Breast epithelium (tissue), 4 donors: ENCODE results near the gene ALX1. TPM values are rescaled to one million over a fixed set of nuclear protein-coding genes. Genes with fewer than 3 reads are reported as not detected.

ENCODE experiments used
- DNase-seq, 2 donors: peaks; one replicate each; pipeline ENCODE4 v3.0.0-alpha.2; 2019; ENCODE audit warnings: low spot score in 2 of 2
- H3K27ac ChIP-seq, 2 donors: fragments of 200-600 bp; sonication (generic) in 1 of 2; one replicate each; pipeline ENCODE4 v1.5.1; 2016 to 2019; ENCODE audit warnings: mild to moderate bottlenecking in 1 of 2
- H3K27me3 ChIP-seq, 2 donors: fragments of 200-600 bp; sonication (generic) in 1 of 2; one replicate each; pipeline versions ENCODE4 v1.5.1 to v1.6.0; 2017 to 2019; ENCODE audit warnings: control low read depth in 1 of 2, mild to moderate bottlenecking in 1 of 2
- H3K36me3 ChIP-seq: fragments of 200-600 bp; one replicate; pipeline ENCODE4 v1.5.1; 2019
- H3K4me1 ChIP-seq, 2 donors: fragments of 200-600 bp; sonication (generic); one replicate each; pipeline ENCODE4 v1.5.1; 2016 to 2019; ENCODE audit warnings: control low read depth in 1 of 2
- H3K4me3 ChIP-seq, 3 donors: fragments of 200-600 bp; sonication (generic); 1 replicate in 2 of 3; 2 replicates in 1 of 3; pipeline ENCODE4 v1.5.1; 2016 to 2019; ENCODE audit warnings: mild to moderate bottlenecking in 3 of 3, moderate library complexity in 2 of 3
- H3K9me3 ChIP-seq, 2 donors: fragments of 200-600 bp; sonication (generic) in 1 of 2; one replicate each; pipeline ENCODE4 v1.5.1; 2016 to 2019; ENCODE audit warnings: control low read depth in 1 of 2
- CTCF ChIP-seq, 3 donors: fragments of 450-650 bp; IDR thresholded peaks; one replicate each; pipeline ENCODE4 v1.5.1; 2016 to 2017; ENCODE audit warnings: antibody characterized with exemption in 3 of 3, mild to moderate bottlenecking in 3 of 3, moderate library complexity in 3 of 3
- POLR2A ChIP-seq: fragments of 450-650 bp; IDR thresholded peaks from one replicate; pipeline ENCODE4 v1.6.1; 2016; ENCODE audit warnings: antibody characterized with exemption, mild to moderate bottlenecking, moderate library complexity
- POLR2AphosphoS5 ChIP-seq, 3 donors: sonication (generic); formaldehyde crosslinking; IDR thresholded peaks; one replicate each; pipeline ENCODE4 v1.6.1; 2017; ENCODE audit warnings: antibody characterized with exemption in 3 of 3
- intact Hi-C: fragments of 100-400 bp; cut with DNase I; formaldehyde crosslinking; loops from one replicate; pipeline ENCODE4 v1.15.1; 2023; ENCODE audit warnings: low total_unique reads
- total RNA-seq, 3 donors: library from RNA; depleted of rRNA; stranded (reverse); fragments of >200 nt; gene quantifications; one replicate each; pipeline ENCODE4 v1.1.0, GENCODE V29; 2016

The ALX1 gene
- total RNA-seq, 3 donors from 2014 or later, result 2.9 TPM; not detected in 2

GRCh38 chr12:85260447-85260846 lies 19.6 kb upstream of the ALX1 start:
- TF ChIP-seq POLR2AphosphoS5 (IDR thresholded peaks at IDR 0.05), result no peak
- no peak for TF ChIP-seq CTCF (IDR thresholded peaks at IDR 0.05)
- TF ChIP-seq POLR2A, result no peak
- Histone ChIP-seq H3K4me1 (no peaks in the 10 kb centered on the region), H3K27ac (no peak overlapping the region), H3K36me3 (no peaks in the 10 kb centered on the region), H3K9me3 (no peaks in the 10 kb centered on the region), H3K27me3 (no peaks in the 10 kb centered on the region), H3K4me3 (no peak overlapping the region)
- DNase-seq, result no peak
- intact Hi-C loops, result no loop called here

GRCh38 chr12:85260896-85261295 lies 19.1 kb upstream of the ALX1 start:
- intact Hi-C loops, result no loop called here
- Histone ChIP-seq H3K4me1 (no peaks in the 10 kb centered on the region), H3K27ac (no peak overlapping the region), H3K9me3 (no peaks in the 10 kb centered on the region), H3K27me3 (no peaks in the 10 kb centered on the region), H3K36me3 (no peaks in the 10 kb centered on the region), H3K4me3 (no peak overlapping the region)
- DNase-seq, result no peak
- TF ChIP-seq POLR2AphosphoS5 (IDR thresholded peaks at IDR 0.05), result no peak
- no peak for TF ChIP-seq POLR2A
- TF ChIP-seq CTCF (IDR thresholded peaks at IDR 0.05), result no peak

GRCh38 chr12:85266356-85266755 lies 13.7 kb upstream of the ALX1 start:
- H3K9me3 ChIP-seq, result no peaks in the 10 kb centered on the region
- TF ChIP-seq POLR2A (no peak), POLR2AphosphoS5 (IDR thresholded peaks at IDR 0.05) (no peak), CTCF (IDR thresholded peaks at IDR 0.05) (no peak)

GRCh38 chr12:85273381-85274314 lies 6.4 kb upstream of the ALX1 start:
- no peaks in the 10 kb centered on the region for H3K36me3 ChIP-seq
- TF ChIP-seq CTCF (IDR thresholded peaks at IDR 0.05), result no peak
- TF ChIP-seq POLR2AphosphoS5 (IDR thresholded peaks at IDR 0.05), result no peak
- no peak for TF ChIP-seq POLR2A
- H3K27ac ChIP-seq, result no peak overlapping the region
- H3K4me3 ChIP-seq, result no peak overlapping the region
- intact Hi-C loops, result no loop called here
- peaks cover 0 to 64% of the 10 kb centered on the region in 2 donors for H3K27me3 ChIP-seq
- H3K9me3 ChIP-seq, result peaks cover 0 to 14% of the 10 kb centered on the region in 2 donors
- H3K4me1 ChIP-seq, result no peaks in the 10 kb centered on the region
- no peak for DNase-seq

More at GRCh38 chr12:85266356-85266755, 13.7 kb upstream of the ALX1 start:
- DNase-seq, result no peak
- intact Hi-C loops, result no loop called here
- no peaks in the 10 kb centered on the region for H3K4me1 ChIP-seq
- H3K27me3 ChIP-seq, result peaks cover 0 to 3% of the 10 kb centered on the region in 2 donors
- no peak overlapping the region for H3K27ac ChIP-seq
- no peaks in the 10 kb centered on the region for H3K36me3 ChIP-seq
- no peak overlapping the region for H3K4me3 ChIP-seq

- Histone ChIP-seq H3K27ac (no peak overlapping the region), H3K9me3 (peaks cover 0 to 19% of the 10 kb centered on the region in 2 donors), H3K27me3 (peaks cover 0 to 70% of the 10 kb centered on the region in 2 donors), H3K36me3 (no peaks in the 10 kb centered on the region), H3K4me3 (no peak overlapping the region), H3K4me1 (no peaks in the 10 kb centered on the region)
- TF ChIP-seq POLR2A (no peak), CTCF (IDR thresholded peaks at IDR 0.05) (no peak), POLR2AphosphoS5 (IDR thresholded peaks at IDR 0.05) (no peak)
- no peak for DNase-seq
- intact Hi-C loops, result no loop called here
These were observed 5.7 kb upstream of the ALX1 start for GRCh38 chr12:85274315-85274651.
